Esophagus muscularis mucosa (tissue), 3 donors: Measurements from ENCODE around the gene SLC7A1.

ENCODE experiments used
- CTCF ChIP-seq, 3 experiments: fragments of 200-600 bp in 2 of 3; fragments of 450-650 bp in 1 of 3; sonication (generic) in 2 of 3; IDR thresholded peaks; one replicate each; pipeline ENCODE4 v1.5.1; 2017 to 2019; ENCODE audit warnings: antibody characterized with exemption in 3 of 3, mild to moderate bottlenecking in 2 of 3, moderate library complexity in 1 of 3
- POLR2A ChIP-seq: fragments of 450-650 bp; IDR thresholded peaks from one replicate; pipeline ENCODE4 v1.6.1; 2017; ENCODE audit warnings: antibody characterized with exemption, moderate library complexity, mild to moderate bottlenecking, low read depth

- TF ChIP-seq POLR2A (no peak), CTCF (IDR thresholded peaks at IDR 0.05) (no peak)
Observed at GRCh38 chr13:29621841-29622240, 26.4 kb upstream of the SLC7A1 start.
